ENCODE measurements around the gene ARHGAP22. TPM values are rescaled to one million over a fixed set of nuclear protein-coding genes. Genes with fewer than 3 reads are reported as not detected.

Gene ARHGAP22
- polyA plus RNA-seq, 1 donor from 2014 or later: 0.15 TPM

GRCh38 chr10:48410503-48410902 is 194.4 kb downstream of the ARHGAP22 start:
- Histone ChIP-seq H3K36me3 (ENCODE audit: insufficient read depth, low read length) (peaks cover 19% of the 10 kb centered on the region), H3K4me3 (ENCODE audit: low read length) (no peak overlapping the region), H3K79me2 (replicated peaks; ENCODE audit: insufficient read depth, low read length) (peaks cover 5% of the 10 kb centered on the region), H3K4me2 (ENCODE audit: low read length) (no peak overlapping the region), H3K9ac (ENCODE audit: low read length) (no peak overlapping the region), H3K27ac (ENCODE audit: low read length) (no peak overlapping the region), H3K9me2 (ENCODE audit: insufficient read depth, low read length) (no peaks in the 10 kb centered on the region), H3K9me3 (ENCODE audit: low read length) (peaks cover 10% of the 10 kb centered on the region), H3K27me3 (ENCODE audit: insufficient read depth, low read depth, low read length) (no peaks in the 10 kb centered on the region), H3F3A (ENCODE audit: insufficient read depth, low read length, poor library complexity, severe bottlenecking) (no peaks in the 10 kb centered on the region), H2AFZ (ENCODE audit: low read depth, low read length) (no peak overlapping the region), H4K20me1 (ENCODE audit: insufficient read depth) (no peaks in the 10 kb centered on the region)
- no peak for TF ChIP-seq EP300 (conservative IDR thresholded peaks at IDR 0.05; ENCODE audit: poor library complexity, severe bottlenecking)
- no peak for TF ChIP-seq POLR2AphosphoS5 (IDR thresholded peaks at IDR 0.05)
- no peak for TF ChIP-seq MXI1 (conservative IDR thresholded peaks at IDR 0.05; ENCODE audit: poor library complexity, severe bottlenecking)
- TF ChIP-seq RAD21 (conservative IDR thresholded peaks at IDR 0.05): no peak
- TF ChIP-seq, protein P1, sequence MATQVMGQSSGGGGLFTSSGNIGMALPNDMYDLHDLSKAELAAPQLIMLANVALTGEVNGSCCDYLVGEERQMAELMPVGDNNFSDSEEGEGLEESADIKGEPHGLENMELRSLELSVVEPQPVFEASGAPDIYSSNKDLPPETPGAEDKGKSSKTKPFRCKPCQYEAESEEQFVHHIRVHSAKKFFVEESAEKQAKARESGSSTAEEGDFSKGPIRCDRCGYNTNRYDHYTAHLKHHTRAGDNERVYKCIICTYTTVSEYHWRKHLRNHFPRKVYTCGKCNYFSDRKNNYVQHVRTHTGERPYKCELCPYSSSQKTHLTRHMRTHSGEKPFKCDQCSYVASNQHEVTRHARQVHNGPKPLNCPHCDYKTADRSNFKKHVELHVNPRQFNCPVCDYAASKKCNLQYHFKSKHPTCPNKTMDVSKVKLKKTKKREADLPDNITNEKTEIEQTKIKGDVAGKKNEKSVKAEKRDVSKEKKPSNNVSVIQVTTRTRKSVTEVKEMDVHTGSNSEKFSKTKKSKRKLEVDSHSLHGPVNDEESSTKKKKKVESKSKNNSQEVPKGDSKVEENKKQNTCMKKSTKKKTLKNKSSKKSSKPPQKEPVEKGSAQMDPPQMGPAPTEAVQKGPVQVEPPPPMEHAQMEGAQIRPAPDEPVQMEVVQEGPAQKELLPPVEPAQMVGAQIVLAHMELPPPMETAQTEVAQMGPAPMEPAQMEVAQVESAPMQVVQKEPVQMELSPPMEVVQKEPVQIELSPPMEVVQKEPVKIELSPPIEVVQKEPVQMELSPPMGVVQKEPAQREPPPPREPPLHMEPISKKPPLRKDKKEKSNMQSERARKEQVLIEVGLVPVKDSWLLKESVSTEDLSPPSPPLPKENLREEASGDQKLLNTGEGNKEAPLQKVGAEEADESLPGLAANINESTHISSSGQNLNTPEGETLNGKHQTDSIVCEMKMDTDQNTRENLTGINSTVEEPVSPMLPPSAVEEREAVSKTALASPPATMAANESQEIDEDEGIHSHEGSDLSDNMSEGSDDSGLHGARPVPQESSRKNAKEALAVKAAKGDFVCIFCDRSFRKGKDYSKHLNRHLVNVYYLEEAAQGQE (IDR thresholded peaks at IDR 0.05; ENCODE audit: borderline replicate concordance): no peak
- TF ChIP-seq TAF1 (IDR thresholded peaks at IDR 0.05; ENCODE audit: low read depth): no peak
- TF ChIP-seq SMC3 (conservative IDR thresholded peaks at IDR 0.05; ENCODE audit: poor library complexity): no peak
- TF ChIP-seq EZH2 (IDR thresholded peaks at IDR 0.05; ENCODE audit: borderline replicate concordance, insufficient read depth, low read length, poor library complexity, severe bottlenecking): no peak
- no peak for TF ChIP-seq CTCF (IDR thresholded peaks at IDR 0.05; ENCODE audit: poor library complexity, severe bottlenecking)

DNA sequence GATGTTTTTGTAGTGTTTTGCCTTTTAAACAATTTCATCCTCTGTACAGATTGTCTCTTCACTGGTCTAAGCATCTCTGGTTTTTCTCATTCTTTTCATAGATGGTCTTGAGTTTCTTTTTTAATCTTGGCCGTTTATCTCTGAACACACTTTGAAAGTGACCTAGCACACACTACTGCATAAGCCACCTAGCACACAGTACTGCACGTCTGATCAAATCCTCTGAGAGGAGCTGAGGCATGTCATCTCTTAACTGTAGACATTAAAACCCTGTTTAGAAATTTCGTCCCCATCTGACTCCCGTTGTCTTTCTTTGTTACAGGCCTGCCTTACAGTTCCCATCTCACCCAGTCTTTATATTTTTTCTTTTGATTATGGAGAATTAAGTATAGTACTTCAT is 198.2 kb downstream of the ARHGAP22 start:
- H3F3A ChIP-seq (ENCODE audit: insufficient read depth, low read length, poor library complexity, severe bottlenecking): no peaks in the 10 kb centered on the region
- no peaks in the 10 kb centered on the region for H4K20me1 ChIP-seq (ENCODE audit: insufficient read depth)
- no peak overlapping the region for H3K4me3 ChIP-seq (ENCODE audit: low read length)
- no peaks in the 10 kb centered on the region for H3K27me3 ChIP-seq (ENCODE audit: insufficient read depth, low read depth, low read length)
- H2AFZ ChIP-seq (ENCODE audit: low read depth, low read length): no peak overlapping the region
- no peaks in the 10 kb centered on the region for H3K36me3 ChIP-seq (ENCODE audit: insufficient read depth, low read length)
- no peaks in the 10 kb centered on the region for H3K9me2 ChIP-seq (ENCODE audit: insufficient read depth, low read length)
- H3K79me2 ChIP-seq (replicated peaks; ENCODE audit: insufficient read depth, low read length): peaks cover 16% of the 10 kb centered on the region
- no peak overlapping the region for H3K4me2 ChIP-seq (ENCODE audit: low read length)
- no peak overlapping the region for H3K27ac ChIP-seq (ENCODE audit: low read length)
- H3K9ac ChIP-seq (ENCODE audit: low read length): no peak overlapping the region
- no peaks in the 10 kb centered on the region for H3K9me3 ChIP-seq (ENCODE audit: low read length)
- TF ChIP-seq SMC3 (conservative IDR thresholded peaks at IDR 0.05; ENCODE audit: poor library complexity): no peak

GRCh38 chr10:48406204-48406603 is 198.7 kb downstream of the ARHGAP22 start:
- TF ChIP-seq POLR2AphosphoS5 (IDR thresholded peaks at IDR 0.05): no peak
- no peak for TF ChIP-seq TAF1 (IDR thresholded peaks at IDR 0.05; ENCODE audit: low read depth)
- TF ChIP-seq EP300 (conservative IDR thresholded peaks at IDR 0.05; ENCODE audit: poor library complexity, severe bottlenecking): no peak
- TF ChIP-seq CTCF (IDR thresholded peaks at IDR 0.05; ENCODE audit: poor library complexity, severe bottlenecking): no peak
- TF ChIP-seq MXI1 (conservative IDR thresholded peaks at IDR 0.05; ENCODE audit: poor library complexity, severe bottlenecking): no peak
- TF ChIP-seq RAD21 (conservative IDR thresholded peaks at IDR 0.05): no peak
- TF ChIP-seq EZH2 (IDR thresholded peaks at IDR 0.05; ENCODE audit: borderline replicate concordance, insufficient read depth, low read length, poor library complexity, severe bottlenecking): no peak
- TF ChIP-seq, protein P1 (IDR thresholded peaks at IDR 0.05; ENCODE audit: borderline replicate concordance): no peak
- no peak for TF ChIP-seq SMC3 (conservative IDR thresholded peaks at IDR 0.05; ENCODE audit: poor library complexity)
- Histone ChIP-seq H3K79me2 (replicated peaks; ENCODE audit: insufficient read depth, low read length) (peaks cover 21% of the 10 kb centered on the region), H3K27ac (ENCODE audit: low read length) (no peak overlapping the region), H3K36me3 (ENCODE audit: insufficient read depth, low read length) (no peaks in the 10 kb centered on the region), H3K9ac (ENCODE audit: low read length) (no peak overlapping the region), H3F3A (ENCODE audit: insufficient read depth, low read length, poor library complexity, severe bottlenecking) (no peaks in the 10 kb centered on the region), H4K20me1 (ENCODE audit: insufficient read depth) (no peaks in the 10 kb centered on the region), H3K4me3 (ENCODE audit: low read length) (no peak overlapping the region), H3K9me3 (ENCODE audit: low read length) (no peaks in the 10 kb centered on the region), H3K4me2 (ENCODE audit: low read length) (no peak overlapping the region), H3K27me3 (ENCODE audit: insufficient read depth, low read depth, low read length) (no peaks in the 10 kb centered on the region), H2AFZ (ENCODE audit: low read depth, low read length) (no peak overlapping the region), H3K9me2 (ENCODE audit: insufficient read depth, low read length) (no peaks in the 10 kb centered on the region)

All from neural cell (in vitro differentiated cells).